CD4-positive, alpha-beta T cell (primary cell): ENCODE results near the gene CLTCL1. TPM values are rescaled to one million over a fixed set of nuclear protein-coding genes. Genes with fewer than 3 reads are reported as not detected.
"Not testable (repeated sequence)": the region's sequence is repeated elsewhere in the genome, so short reads cannot be mapped to it uniquely, and the experiment has no call there.

Source experiments
- ATAC-seq: fragments of 200-7000 bp; cut with Tn5 transposase; one replicate; pipeline ENCODE4 v1.10.0; 2022; ENCODE audit warnings: mild to moderate bottlenecking; ENCODE audit not compliant: poor library complexity
- CTCF ChIA-PET: fragments of 350-600 bp; sonication (Branson Sonifier 250); formaldehyde crosslinking; loops from one replicate; lab custom pipeline; 2021; ENCODE audit warnings: antibody characterized with exemption, inconsistent platforms; lab: Charles Lee
- POLR2A ChIA-PET: fragments of 350-600 bp; sonication (Branson Sonifier 250); formaldehyde crosslinking; loops from one replicate; lab custom pipeline; 2021; ENCODE audit warnings: antibody characterized with exemption, inconsistent platforms; lab: Charles Lee
- DNase-seq, 14 experiments: peaks; one replicate each; pipeline ENCODE4 v3.0.0-alpha.2; 2013 to 2020; ENCODE audit warnings: mixed read lengths in 2 of 14
- H3K27ac ChIP-seq, 2 donors: one replicate each; pipeline versions ENCODE4 v1.5.1 to v1.7.0; 2013; ENCODE audit warnings: low read length in 2 of 2, low read depth in 1 of 2, mild to moderate bottlenecking in 1 of 2
- H3K27me3 ChIP-seq, 2 experiments: 1 replicate in 1 of 2; 2 replicates in 1 of 2; pipeline versions ENCODE4 v1.6.1 to v1.7.0; 2013; ENCODE audit warnings: low read length in 2 of 2, control low read depth in 1 of 2, mild to moderate bottlenecking in 1 of 2, moderate library complexity in 1 of 2; ENCODE audit not compliant: insufficient read depth in 2 of 2, control insufficient read depth in 1 of 2
- H3K36me3 ChIP-seq: one replicate; pipeline ENCODE4 v1.6.1; 2013; ENCODE audit warnings: low read length, control low read depth; ENCODE audit not compliant: insufficient read depth
- H3K4me1 ChIP-seq: one replicate; pipeline ENCODE4 v1.6.1; 2013; ENCODE audit warnings: low read length, control low read depth; ENCODE audit not compliant: insufficient read depth
- H3K4me3 ChIP-seq: one replicate; pipeline ENCODE4 v1.5.1; 2013; ENCODE audit warnings: mild to moderate bottlenecking, low read length, moderate library complexity
- H3K9me3 ChIP-seq, 2 experiments: 1 replicate in 1 of 2; 2 replicates in 1 of 2; pipeline versions ENCODE4 v1.6.1 to v1.7.0; 2013; ENCODE audit warnings: low read length in 2 of 2, mild to moderate bottlenecking in 2 of 2, control low read depth in 1 of 2, moderate library complexity in 1 of 2; ENCODE audit not compliant: control insufficient read depth in 1 of 2, insufficient read depth in 1 of 2
- H3K27ac Mint-ChIP-seq: one replicate; pipeline ENCODE4 v1.8.0; 2020; ENCODE audit warnings: mixed read lengths
- H3K27me3 Mint-ChIP-seq: one replicate; pipeline ENCODE4 v1.8.0; 2021; ENCODE audit warnings: mixed read lengths
- H3K36me3 Mint-ChIP-seq: one replicate; pipeline ENCODE4 v1.8.0; 2021; ENCODE audit warnings: low read depth, mixed read lengths
- H3K4me1 Mint-ChIP-seq: one replicate; pipeline ENCODE4 v1.8.0; 2021; ENCODE audit warnings: low read depth, mixed read lengths
- H3K4me3 Mint-ChIP-seq: one replicate; pipeline ENCODE4 v1.8.0; 2020; ENCODE audit warnings: mild to moderate bottlenecking, mixed read lengths
- H3K9me3 Mint-ChIP-seq: one replicate; pipeline ENCODE4 v1.8.0; 2020; ENCODE audit warnings: mixed read lengths
- intact Hi-C, 2 experiments: fragments of 100-400 bp; cut with DNase I in 1 of 2; cut with micrococcal nuclease in 1 of 2; formaldehyde crosslinking; loops; one replicate each; pipeline versions ENCODE4 v1.15.1 to v1.9.0; 2023 to 2025; cut with DNase I, micrococcal nuclease
- total RNA-seq, 174 experiments: library from RNA in 2 of 174; stranded (reverse) in 2 of 174; gene quantifications; one replicate each; pipeline ENCODE4 v1.2.3 and lab custom pipeline; 2021 to 2026
- TF ChIP-seq, protein P1 (sequence below): fragments of 200-600 bp; IDR thresholded peaks from one replicate; pipeline ENCODE4 v1.8.0; 2022; ENCODE audit warnings: antibody characterized with exemption, mild to moderate bottlenecking

Gene CLTCL1
- total RNA-seq, 2 experiments from 2014 or later = 0.52 to 1.5 TPM

DNA sequence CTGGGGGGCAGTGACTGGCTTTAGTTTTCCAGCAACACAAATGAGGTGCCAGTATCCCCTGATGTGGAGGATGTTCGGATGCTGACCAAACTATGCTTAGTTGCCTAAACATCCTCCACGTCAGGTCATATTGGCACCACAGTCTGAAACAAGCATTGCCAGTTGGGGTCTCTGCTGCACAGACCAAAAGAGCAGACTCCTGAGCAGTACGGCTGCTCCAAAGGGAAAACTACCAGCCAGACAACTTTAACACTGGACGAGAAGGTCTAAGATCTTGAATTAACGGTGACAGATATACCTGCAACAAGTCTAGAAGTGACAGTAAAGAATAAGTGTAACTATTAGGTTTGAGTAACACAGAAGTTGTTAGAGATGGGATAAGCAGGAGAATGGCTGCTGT, 40.5 kb upstream of the CLTCL1 start:
- TF ChIP-seq, protein P1, sequence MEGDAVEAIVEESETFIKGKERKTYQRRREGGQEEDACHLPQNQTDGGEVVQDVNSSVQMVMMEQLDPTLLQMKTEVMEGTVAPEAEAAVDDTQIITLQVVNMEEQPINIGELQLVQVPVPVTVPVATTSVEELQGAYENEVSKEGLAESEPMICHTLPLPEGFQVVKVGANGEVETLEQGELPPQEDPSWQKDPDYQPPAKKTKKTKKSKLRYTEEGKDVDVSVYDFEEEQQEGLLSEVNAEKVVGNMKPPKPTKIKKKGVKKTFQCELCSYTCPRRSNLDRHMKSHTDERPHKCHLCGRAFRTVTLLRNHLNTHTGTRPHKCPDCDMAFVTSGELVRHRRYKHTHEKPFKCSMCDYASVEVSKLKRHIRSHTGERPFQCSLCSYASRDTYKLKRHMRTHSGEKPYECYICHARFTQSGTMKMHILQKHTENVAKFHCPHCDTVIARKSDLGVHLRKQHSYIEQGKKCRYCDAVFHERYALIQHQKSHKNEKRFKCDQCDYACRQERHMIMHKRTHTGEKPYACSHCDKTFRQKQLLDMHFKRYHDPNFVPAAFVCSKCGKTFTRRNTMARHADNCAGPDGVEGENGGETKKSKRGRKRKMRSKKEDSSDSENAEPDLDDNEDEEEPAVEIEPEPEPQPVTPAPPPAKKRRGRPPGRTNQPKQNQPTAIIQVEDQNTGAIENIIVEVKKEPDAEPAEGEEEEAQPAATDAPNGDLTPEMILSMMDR = no peak
- intact Hi-C loops = no loop called here
- no peaks in the 10 kb centered on the region for H3K4me1 ChIP-seq
- ATAC-seq = no peak
- peaks cover 65% of the 10 kb centered on the region for H3K36me3 ChIP-seq
- Mint-ChIP-seq H3K9me3 (peaks cover 17% of the 10 kb centered on the region), H3K4me3 (no peak overlapping the region), H3K27ac (no peak overlapping the region), H3K27me3 (no peaks in the 10 kb centered on the region), H3K36me3 (peaks cover 91% of the 10 kb centered on the region), H3K4me1 (no peaks in the 10 kb centered on the region)
- H3K27me3 ChIP-seq = no peaks in the 10 kb centered on the region
- CTCF ChIA-PET = no interaction called here
- peaks cover 34 to 58% of the 10 kb centered on the region in 2 experiments for H3K9me3 ChIP-seq
- POLR2A ChIA-PET = no interaction called here
- no peak for DNase-seq
- no peak overlapping the region for H3K4me3 ChIP-seq
- H3K27ac ChIP-seq = no peak overlapping the region

DNA sequence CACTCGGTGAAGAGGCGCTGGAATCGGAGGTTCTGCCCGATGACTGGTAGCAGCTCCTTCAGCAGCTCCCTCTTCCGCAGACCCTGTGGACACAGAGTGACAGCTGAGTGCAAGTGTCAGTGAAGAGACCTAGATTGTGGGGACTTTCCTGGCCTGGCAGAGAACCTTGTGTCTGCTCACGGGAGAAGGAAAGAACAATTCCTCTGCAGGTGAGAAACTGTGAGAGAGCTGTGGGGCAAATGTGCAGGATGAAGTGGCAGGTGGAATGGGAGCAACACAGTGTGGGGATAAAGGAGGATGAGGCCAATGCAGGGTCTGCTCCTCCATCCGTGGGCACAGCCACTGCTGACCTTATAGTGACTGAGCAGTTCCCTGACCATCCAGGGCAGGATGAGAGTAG, 40.0 kb upstream of the CLTCL1 start:
- Histone ChIP-seq H3K4me3 (no peak overlapping the region), H3K4me1 (no peaks in the 10 kb centered on the region), H3K27ac (no peak overlapping the region), H3K36me3 (peaks cover 60% of the 10 kb centered on the region), H3K9me3 (peaks cover 29 to 58% of the 10 kb centered on the region in 2 experiments), H3K27me3 (no peaks in the 10 kb centered on the region)
- H3K27ac Mint-ChIP-seq = no peak overlapping the region
- peaks cover 17% of the 10 kb centered on the region for H3K9me3 Mint-ChIP-seq
- no peaks in the 10 kb centered on the region for H3K27me3 Mint-ChIP-seq
- H3K36me3 Mint-ChIP-seq = peaks cover 86% of the 10 kb centered on the region
- intact Hi-C loops = no loop called here
- TF ChIP-seq, protein P1 = no peak
- ATAC-seq (no peak), DNase-seq (no peak)
- H3K4me1 Mint-ChIP-seq = no peaks in the 10 kb centered on the region
- CTCF ChIA-PET = no interaction called here
- POLR2A ChIA-PET = no interaction called here
- no peak overlapping the region for H3K4me3 Mint-ChIP-seq

DNA sequence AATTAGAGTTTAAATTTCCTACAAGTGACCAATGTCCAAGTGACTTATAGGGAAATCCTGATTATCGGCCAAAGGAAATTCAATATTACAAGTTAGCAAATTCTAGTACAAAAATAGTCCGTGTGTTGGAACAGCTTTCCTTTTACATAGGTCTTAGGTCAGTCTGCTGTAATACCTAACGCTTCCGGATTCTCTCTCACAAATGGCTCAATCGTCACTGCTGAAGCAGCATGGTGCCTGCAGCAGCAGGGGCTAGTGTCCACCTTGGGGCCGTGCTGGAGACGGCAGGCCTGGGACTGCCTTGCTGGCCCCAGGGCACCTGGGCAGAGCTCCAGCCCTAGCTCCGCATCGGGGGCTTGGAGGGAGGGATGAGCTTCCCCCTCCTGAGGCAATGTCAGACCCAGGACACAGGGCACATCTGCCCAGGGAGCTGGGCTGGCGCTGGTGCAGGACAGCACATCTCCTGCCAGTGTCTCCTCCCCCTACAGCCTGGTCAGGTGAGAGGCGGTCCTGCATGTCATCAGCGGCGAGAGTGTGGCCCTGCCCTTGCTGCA, 39.4 kb upstream of the CLTCL1 start:
- Mint-ChIP-seq H3K9me3 (peaks cover 17% of the 10 kb centered on the region), H3K27ac (no peak overlapping the region), H3K36me3 (peaks cover 84% of the 10 kb centered on the region), H3K4me3 (no peak overlapping the region), H3K4me1 (no peaks in the 10 kb centered on the region), H3K27me3 (no peaks in the 10 kb centered on the region)
- intact Hi-C loops = no loop called here
- ChIA-PET POLR2A (no interaction called here), CTCF (no interaction called here)
- TF ChIP-seq, protein P1 = no peak
- H3K4me1 ChIP-seq = no peaks in the 10 kb centered on the region
- H3K27ac ChIP-seq = no peak overlapping the region
- H3K27me3 ChIP-seq = no peaks in the 10 kb centered on the region
- ATAC-seq (no peak), DNase-seq (no peak)
- peaks cover 55% of the 10 kb centered on the region for H3K36me3 ChIP-seq
- peaks cover 24 to 56% of the 10 kb centered on the region in 2 experiments for H3K9me3 ChIP-seq
- H3K4me3 ChIP-seq = no peak overlapping the region

DNA sequence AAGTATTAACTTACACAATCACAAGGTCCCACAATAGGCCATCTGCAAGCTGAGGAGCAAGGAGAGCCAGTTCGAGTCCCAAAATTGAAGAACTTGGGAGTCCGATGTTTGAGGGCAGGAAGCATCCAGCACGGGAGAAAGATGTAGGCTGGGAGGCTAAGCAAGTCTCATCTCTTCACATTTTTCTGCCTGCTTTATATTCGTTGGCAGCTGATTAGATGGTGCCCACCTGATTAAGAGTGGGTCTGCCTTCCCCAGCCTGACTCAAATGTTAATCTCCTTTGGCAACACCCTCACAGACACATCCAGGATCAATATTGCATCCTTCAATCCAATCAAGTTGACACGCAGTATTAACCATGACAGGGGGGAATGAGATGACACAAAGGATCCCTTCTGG, 38.7 kb upstream of the CLTCL1 start:
- H3K4me3 ChIP-seq, H3K4me3 Mint-ChIP-seq, ATAC-seq, DNase-seq, POLR2A ChIA-PET, CTCF ChIA-PET, intact Hi-C loops, H3K27ac Mint-ChIP-seq, H3K27me3 ChIP-seq, H3K4me1 ChIP-seq, H3K4me1 Mint-ChIP-seq, H3K27me3 Mint-ChIP-seq, H3K27ac ChIP-seq: not testable (repeated sequence)
- peaks cover 14% of the 10 kb centered on the region for H3K9me3 Mint-ChIP-seq
- Histone ChIP-seq H3K9me3 (peaks cover 23 to 54% of the 10 kb centered on the region in 2 experiments), H3K36me3 (peaks cover 49% of the 10 kb centered on the region)
- peaks cover 82% of the 10 kb centered on the region for H3K36me3 Mint-ChIP-seq
